Measurements from ENCODE around the gene UBE2O.

- TF ChIP-seq, protein P1, sequence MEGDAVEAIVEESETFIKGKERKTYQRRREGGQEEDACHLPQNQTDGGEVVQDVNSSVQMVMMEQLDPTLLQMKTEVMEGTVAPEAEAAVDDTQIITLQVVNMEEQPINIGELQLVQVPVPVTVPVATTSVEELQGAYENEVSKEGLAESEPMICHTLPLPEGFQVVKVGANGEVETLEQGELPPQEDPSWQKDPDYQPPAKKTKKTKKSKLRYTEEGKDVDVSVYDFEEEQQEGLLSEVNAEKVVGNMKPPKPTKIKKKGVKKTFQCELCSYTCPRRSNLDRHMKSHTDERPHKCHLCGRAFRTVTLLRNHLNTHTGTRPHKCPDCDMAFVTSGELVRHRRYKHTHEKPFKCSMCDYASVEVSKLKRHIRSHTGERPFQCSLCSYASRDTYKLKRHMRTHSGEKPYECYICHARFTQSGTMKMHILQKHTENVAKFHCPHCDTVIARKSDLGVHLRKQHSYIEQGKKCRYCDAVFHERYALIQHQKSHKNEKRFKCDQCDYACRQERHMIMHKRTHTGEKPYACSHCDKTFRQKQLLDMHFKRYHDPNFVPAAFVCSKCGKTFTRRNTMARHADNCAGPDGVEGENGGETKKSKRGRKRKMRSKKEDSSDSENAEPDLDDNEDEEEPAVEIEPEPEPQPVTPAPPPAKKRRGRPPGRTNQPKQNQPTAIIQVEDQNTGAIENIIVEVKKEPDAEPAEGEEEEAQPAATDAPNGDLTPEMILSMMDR (IDR thresholded peaks at IDR 0.05; ENCODE audit: insufficient read depth, low read length), result no peak
- no peak for TF ChIP-seq SPI1 (IDR thresholded peaks at IDR 0.05; ENCODE audit: borderline replicate concordance, low read depth)
- TF ChIP-seq, protein P2, sequence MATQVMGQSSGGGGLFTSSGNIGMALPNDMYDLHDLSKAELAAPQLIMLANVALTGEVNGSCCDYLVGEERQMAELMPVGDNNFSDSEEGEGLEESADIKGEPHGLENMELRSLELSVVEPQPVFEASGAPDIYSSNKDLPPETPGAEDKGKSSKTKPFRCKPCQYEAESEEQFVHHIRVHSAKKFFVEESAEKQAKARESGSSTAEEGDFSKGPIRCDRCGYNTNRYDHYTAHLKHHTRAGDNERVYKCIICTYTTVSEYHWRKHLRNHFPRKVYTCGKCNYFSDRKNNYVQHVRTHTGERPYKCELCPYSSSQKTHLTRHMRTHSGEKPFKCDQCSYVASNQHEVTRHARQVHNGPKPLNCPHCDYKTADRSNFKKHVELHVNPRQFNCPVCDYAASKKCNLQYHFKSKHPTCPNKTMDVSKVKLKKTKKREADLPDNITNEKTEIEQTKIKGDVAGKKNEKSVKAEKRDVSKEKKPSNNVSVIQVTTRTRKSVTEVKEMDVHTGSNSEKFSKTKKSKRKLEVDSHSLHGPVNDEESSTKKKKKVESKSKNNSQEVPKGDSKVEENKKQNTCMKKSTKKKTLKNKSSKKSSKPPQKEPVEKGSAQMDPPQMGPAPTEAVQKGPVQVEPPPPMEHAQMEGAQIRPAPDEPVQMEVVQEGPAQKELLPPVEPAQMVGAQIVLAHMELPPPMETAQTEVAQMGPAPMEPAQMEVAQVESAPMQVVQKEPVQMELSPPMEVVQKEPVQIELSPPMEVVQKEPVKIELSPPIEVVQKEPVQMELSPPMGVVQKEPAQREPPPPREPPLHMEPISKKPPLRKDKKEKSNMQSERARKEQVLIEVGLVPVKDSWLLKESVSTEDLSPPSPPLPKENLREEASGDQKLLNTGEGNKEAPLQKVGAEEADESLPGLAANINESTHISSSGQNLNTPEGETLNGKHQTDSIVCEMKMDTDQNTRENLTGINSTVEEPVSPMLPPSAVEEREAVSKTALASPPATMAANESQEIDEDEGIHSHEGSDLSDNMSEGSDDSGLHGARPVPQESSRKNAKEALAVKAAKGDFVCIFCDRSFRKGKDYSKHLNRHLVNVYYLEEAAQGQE (IDR thresholded peaks at IDR 0.05; ENCODE audit: insufficient replicate concordance, low read depth), result no peak
Observed at GRCh38 chr17:76447931-76448652, 4.9 kb downstream of the UBE2O start.

Data from HL-60 (cell line).